HepG2 (cell line): ENCODE measurements around the gene BAZ1A. TPM values are rescaled to one million over a fixed set of nuclear protein-coding genes. Genes with fewer than 3 reads are reported as not detected.

Experiments used
- CTCF ChIP-seq: sonication (generic); formaldehyde crosslinking; IDR thresholded peaks from 2 replicates; pipeline ENCODE4 v1.5.0; 2020; ENCODE audit warnings: mild to moderate bottlenecking, missing genetic modification reagents, moderate library complexity
- DMAP1 ChIP-seq: IDR thresholded peaks from 2 replicates; pipeline ENCODE4 v1.6.1; 2016
- DR1 ChIP-seq: sonication (generic); formaldehyde crosslinking; IDR thresholded peaks from 2 replicates; pipeline ENCODE4 v1.8.0; 2021; ENCODE audit warnings: mild to moderate bottlenecking, missing genetic modification reagents, inconsistent platforms
- ELF4 ChIP-seq: sonication (generic); formaldehyde crosslinking; IDR thresholded peaks from 2 replicates; pipeline ENCODE4 v1.5.0; 2020; ENCODE audit warnings: missing genetic modification reagents, mild to moderate bottlenecking, moderate library complexity, borderline replicate concordance
- GATA4 ChIP-seq: sonication (generic); IDR thresholded peaks from 2 replicates; pipeline ENCODE4 v1.6.1; 2016; ENCODE audit warnings: antibody characterized with exemption, low read depth, borderline replicate concordance
- PHF5A ChIP-seq: IDR thresholded peaks from one replicate; pipeline ENCODE4 v1.6.1; 2018; ENCODE audit warnings: low read depth, missing genetic modification reagents; ENCODE audit not compliant: unreplicated experiment
- REPIN1 ChIP-seq: sonication (generic); formaldehyde crosslinking; IDR thresholded peaks from 2 replicates; pipeline ENCODE4 v1.8.0; 2022; ENCODE audit warnings: missing genetic modification reagents, low read depth, mild to moderate bottlenecking, borderline replicate concordance
- SALL2 ChIP-seq: sonication (generic); formaldehyde crosslinking; IDR thresholded peaks from 2 replicates; pipeline ENCODE4 v1.8.1; 2023; ENCODE audit warnings: mild to moderate bottlenecking, missing genetic modification reagents, inconsistent platforms
- ZBTB38 ChIP-seq: sonication (generic); formaldehyde crosslinking; IDR thresholded peaks from 2 replicates; pipeline ENCODE4 v1.5.1; 2020; ENCODE audit warnings: mild to moderate bottlenecking, missing genetic modification reagents
- ZMYM2 ChIP-seq: sonication (generic); formaldehyde crosslinking; IDR thresholded peaks from 2 replicates; pipeline ENCODE4 v1.8.0; 2022; ENCODE audit warnings: mild to moderate bottlenecking, missing genetic modification reagents
- ZNF138 ChIP-seq: sonication (generic); formaldehyde crosslinking; IDR thresholded peaks from 2 replicates; pipeline ENCODE4 v1.5.0; 2020; ENCODE audit warnings: mild to moderate bottlenecking, low read depth, missing genetic modification reagents
- ZNF326 ChIP-seq: sonication (generic); formaldehyde crosslinking; IDR thresholded peaks from 2 replicates; pipeline ENCODE4 v1.4.0; 2020; ENCODE audit warnings: missing genetic modification reagents, borderline replicate concordance
- ZNF350 ChIP-seq: sonication (generic); formaldehyde crosslinking; IDR thresholded peaks from 2 replicates; pipeline ENCODE4 v1.4.0; 2020; ENCODE audit warnings: mild to moderate bottlenecking, low read depth, missing genetic modification reagents, borderline replicate concordance
- ZNF382 ChIP-seq: sonication (generic); formaldehyde crosslinking; IDR thresholded peaks from 2 replicates; pipeline ENCODE4 v1.5.0; 2020; ENCODE audit warnings: missing genetic modification reagents, mild to moderate bottlenecking, borderline replicate concordance
- ZNF512 ChIP-seq: sonication (generic); formaldehyde crosslinking; IDR thresholded peaks from 2 replicates; pipeline ENCODE4 v1.4.0; 2020; ENCODE audit warnings: mild to moderate bottlenecking, missing genetic modification reagents
- ZNF678 ChIP-seq: sonication (generic); formaldehyde crosslinking; IDR thresholded peaks from 2 replicates; pipeline ENCODE4 v1.4.0; 2020; ENCODE audit warnings: mild to moderate bottlenecking, missing genetic modification reagents
- ZNF724P ChIP-seq: sonication (generic); formaldehyde crosslinking; IDR thresholded peaks from 2 replicates; pipeline ENCODE4 v1.8.0; 2022; ENCODE audit warnings: missing genetic modification reagents, borderline replicate concordance
- polyA plus RNA-seq, 8 experiments: library from polyadenylated mRNA; depleted of rRNA in 3 of 8; stranded (reverse) in 7 of 8; unstranded in 1 of 8; fragments of >200 nt; fragmentation: Illumina TruSeq in 4 of 8; extraction: Trizol in 4 of 8; gene quantifications; 2 replicates each; pipeline versions ENCODE4 v1.2.1 to v1.2.3, GENCODE V29; 2011 to 2016; ENCODE audit warnings: low read depth in 4 of 8, missing spikeins in 1 of 8, mixed read lengths in 1 of 8; ENCODE audit not compliant: insufficient read depth in 1 of 8
- total RNA-seq, 5 experiments: library from RNA; depleted of rRNA; stranded (reverse); fragments of >200 nt; fragmentation: Illumina TruSeq; extraction: Trizol; gene quantifications; 2 replicates each; pipeline ENCODE4 v1.2.3, GENCODE V29; 2016; ENCODE audit warnings: low read depth in 1 of 5
- TF ChIP-seq, protein P1 (sequence below): fragments of 450-650 bp; IDR thresholded peaks from 2 replicates; pipeline ENCODE4 v1.6.1; 2017; ENCODE audit warnings: mild to moderate bottlenecking
- TF ChIP-seq, protein P2 (sequence below): sonication (generic); formaldehyde crosslinking; IDR thresholded peaks from 2 replicates; pipeline ENCODE4 v1.5.0; 2020; ENCODE audit warnings: missing genetic modification reagents, mild to moderate bottlenecking, borderline replicate concordance
- TF ChIP-seq, protein P3 (sequence below): IDR thresholded peaks from 2 replicates; pipeline ENCODE4 v1.6.1; 2018; ENCODE audit warnings: missing genetic modification reagents

BAZ1A gene
- total and polyA plus RNA-seq, 2 of the 13 experiments (the other 11 are each of a cell fraction or from before 2014, with no cell fraction given) = 20.9 to 56.8 TPM

DNA sequence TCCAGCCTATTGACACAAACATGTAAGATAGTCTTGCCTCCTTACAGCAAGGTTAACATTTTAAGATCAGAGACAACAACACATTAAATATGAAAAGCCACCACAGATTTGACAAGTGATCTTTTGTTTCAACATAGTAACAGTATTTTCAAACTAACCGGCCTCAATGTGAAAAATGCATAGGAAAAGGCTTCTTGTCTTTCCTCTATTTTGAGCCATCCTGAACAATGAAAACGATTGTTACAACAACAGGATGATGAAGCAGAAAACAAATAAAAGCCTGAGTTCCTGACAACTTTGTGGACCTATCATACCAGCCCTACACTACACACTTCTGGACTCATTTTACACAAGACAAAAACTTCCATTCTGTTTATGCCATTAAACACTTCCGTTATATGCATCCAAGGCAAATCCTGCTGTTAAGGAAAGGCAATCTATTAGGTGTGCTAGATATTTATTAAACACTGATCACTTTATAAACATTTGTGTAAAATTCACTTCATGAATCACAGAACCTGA, 37.3 kb downstream of the BAZ1A start (continued):
- TF ChIP-seq DR1 = no peak
- TF ChIP-seq CTCF (CRISPR knock-in tag) = no peak
- no peak for TF ChIP-seq ZNF382 (CRISPR knock-in tag)
- TF ChIP-seq SALL2 (CRISPR knock-in tag) = no peak
- no peak for TF ChIP-seq REPIN1
- TF ChIP-seq PHF5A = no peak
- TF ChIP-seq ELF4 (CRISPR knock-in tag) = no peak
- TF ChIP-seq ZNF678 (CRISPR knock-in tag) = no peak
- no peak for TF ChIP-seq ZNF326 (CRISPR knock-in tag)
- TF ChIP-seq, protein P1, sequence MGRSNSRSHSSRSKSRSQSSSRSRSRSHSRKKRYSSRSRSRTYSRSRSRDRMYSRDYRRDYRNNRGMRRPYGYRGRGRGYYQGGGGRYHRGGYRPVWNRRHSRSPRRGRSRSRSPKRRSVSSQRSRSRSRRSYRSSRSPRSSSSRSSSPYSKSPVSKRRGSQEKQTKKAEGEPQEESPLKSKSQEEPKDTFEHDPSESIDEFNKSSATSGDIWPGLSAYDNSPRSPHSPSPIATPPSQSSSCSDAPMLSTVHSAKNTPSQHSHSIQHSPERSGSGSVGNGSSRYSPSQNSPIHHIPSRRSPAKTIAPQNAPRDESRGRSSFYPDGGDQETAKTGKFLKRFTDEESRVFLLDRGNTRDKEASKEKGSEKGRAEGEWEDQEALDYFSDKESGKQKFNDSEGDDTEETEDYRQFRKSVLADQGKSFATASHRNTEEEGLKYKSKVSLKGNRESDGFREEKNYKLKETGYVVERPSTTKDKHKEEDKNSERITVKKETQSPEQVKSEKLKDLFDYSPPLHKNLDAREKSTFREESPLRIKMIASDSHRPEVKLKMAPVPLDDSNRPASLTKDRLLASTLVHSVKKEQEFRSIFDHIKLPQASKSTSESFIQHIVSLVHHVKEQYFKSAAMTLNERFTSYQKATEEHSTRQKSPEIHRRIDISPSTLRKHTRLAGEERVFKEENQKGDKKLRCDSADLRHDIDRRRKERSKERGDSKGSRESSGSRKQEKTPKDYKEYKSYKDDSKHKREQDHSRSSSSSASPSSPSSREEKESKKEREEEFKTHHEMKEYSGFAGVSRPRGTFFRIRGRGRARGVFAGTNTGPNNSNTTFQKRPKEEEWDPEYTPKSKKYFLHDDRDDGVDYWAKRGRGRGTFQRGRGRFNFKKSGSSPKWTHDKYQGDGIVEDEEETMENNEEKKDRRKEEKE = no peak
- no peak for TF ChIP-seq ZNF350 (CRISPR knock-in tag)
- no peak for TF ChIP-seq ZNF138 (CRISPR knock-in tag)
- TF ChIP-seq, protein P2, sequence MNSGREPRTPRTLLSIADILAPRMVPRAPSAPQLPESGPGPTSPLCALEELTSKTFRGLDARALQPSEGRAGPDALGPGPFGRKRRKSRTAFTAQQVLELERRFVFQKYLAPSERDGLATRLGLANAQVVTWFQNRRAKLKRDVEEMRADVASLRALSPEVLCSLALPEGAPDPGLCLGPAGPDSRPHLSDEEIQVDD (CRISPR knock-in tag) = no peak
- TF ChIP-seq ZMYM2 (CRISPR knock-in tag) = no peak
- no peak for TF ChIP-seq ZNF724P (CRISPR knock-in tag)
- no peak for TF ChIP-seq ZBTB38 (CRISPR knock-in tag)
- TF ChIP-seq GATA4 = no peak
- no peak for TF ChIP-seq ZNF512 (CRISPR knock-in tag)
- TF ChIP-seq, protein P3, sequence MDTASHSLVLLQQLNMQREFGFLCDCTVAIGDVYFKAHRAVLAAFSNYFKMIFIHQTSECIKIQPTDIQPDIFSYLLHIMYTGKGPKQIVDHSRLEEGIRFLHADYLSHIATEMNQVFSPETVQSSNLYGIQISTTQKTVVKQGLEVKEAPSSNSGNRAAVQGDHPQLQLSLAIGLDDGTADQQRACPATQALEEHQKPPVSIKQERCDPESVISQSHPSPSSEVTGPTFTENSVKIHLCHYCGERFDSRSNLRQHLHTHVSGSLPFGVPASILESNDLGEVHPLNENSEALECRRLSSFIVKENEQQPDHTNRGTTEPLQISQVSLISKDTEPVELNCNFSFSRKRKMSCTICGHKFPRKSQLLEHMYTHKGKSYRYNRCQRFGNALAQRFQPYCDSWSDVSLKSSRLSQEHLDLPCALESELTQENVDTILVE (CRISPR knock-in tag) = peak; percentile 58; the same call in 1 of the 2 replicates
- TF ChIP-seq DMAP1 = no peak
